Stimulated activated CD4-positive, alpha-beta T cell treated with anti-CD3 and anti-CD28 coated beads, Interleukin-1b, Interleukin-23, amount 100 ng/mL, for 24 hours (primary cell): ENCODE measurements around the gene CCRL2.
A peak's percentile ranks its signal among the peaks of the same experiment; 100 is the strongest.

ENCODE experiments used
- DNase-seq, 4 experiments: peaks; one replicate each; pipeline ENCODE4 v3.0.0-alpha.2; 2020; ENCODE audit warnings: low read depth in 4 of 4, low spot score in 1 of 4

CCRL2 gene, protein sequence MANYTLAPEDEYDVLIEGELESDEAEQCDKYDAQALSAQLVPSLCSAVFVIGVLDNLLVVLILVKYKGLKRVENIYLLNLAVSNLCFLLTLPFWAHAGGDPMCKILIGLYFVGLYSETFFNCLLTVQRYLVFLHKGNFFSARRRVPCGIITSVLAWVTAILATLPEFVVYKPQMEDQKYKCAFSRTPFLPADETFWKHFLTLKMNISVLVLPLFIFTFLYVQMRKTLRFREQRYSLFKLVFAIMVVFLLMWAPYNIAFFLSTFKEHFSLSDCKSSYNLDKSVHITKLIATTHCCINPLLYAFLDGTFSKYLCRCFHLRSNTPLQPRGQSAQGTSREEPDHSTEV

DNA sequence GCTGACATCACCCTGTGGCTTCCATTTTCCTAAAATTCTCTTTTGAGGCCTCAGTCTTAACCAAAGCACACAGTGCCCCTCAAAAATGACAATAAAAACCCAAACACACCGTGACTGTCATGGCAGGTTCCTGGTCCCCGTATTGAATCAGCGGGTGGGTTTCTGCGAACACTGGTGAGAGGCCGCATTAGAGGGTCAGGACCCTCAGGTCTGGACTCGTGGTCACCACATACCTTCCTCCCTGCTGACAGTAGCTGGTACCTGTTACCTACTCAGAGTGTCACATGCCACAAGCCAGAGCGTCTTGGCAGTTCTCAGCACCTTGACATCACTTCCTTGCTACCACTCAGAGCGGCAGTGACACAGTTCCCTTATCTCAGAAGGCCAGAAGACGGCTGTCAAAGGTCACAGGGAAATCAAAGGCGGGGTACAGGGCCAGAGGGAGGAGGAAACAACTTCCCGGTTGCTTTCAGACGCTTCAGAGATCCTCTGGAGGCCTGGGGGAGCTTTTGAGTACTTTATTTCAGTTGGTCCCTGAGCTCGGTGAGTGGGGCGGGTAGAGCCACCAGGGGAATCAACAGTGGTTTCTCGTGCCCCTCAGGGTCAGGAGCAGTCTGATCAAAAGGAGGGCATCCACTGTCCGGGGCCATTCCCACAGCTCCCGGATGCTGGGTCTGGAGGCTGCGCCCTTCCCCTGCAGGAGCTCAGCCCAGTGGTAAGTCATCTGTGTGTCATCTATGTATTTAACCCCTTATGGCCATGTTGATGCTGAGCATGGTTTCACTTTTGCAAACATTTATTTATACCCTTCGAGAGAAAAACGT, at the start of gene CCRL2, which contains the start of gene CCR5AS:
Gene CCRL2, plus strand, starts transcription at position 472 of the 824 bp plus-strand sequence. CDS start 821 bp downstream, outside the sequence.
Gene CCR5AS, minus strand, starts transcription at position 279 of the 824 bp plus-strand sequence.
- peak in 2 of 4 experiments; percentile 8 to 10 for DNase-seq

DNA sequence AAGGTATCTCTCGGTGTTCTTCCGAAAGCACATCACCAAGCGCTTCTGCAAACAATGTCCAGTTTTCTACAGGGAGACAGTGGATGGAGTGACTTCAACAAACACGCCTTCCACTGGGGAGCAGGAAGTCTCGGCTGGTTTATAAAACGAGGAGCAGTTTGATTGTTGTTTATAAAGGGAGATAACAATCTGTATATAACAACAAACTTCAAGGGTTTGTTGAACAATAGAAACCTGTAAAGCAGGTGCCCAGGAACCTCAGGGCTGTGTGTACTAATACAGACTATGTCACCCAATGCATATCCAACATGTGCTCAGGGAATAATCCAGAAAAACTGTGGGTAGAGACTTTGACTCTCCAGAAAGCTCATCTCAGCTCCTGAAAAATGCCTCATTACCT, 48.6 kb upstream of the CCRL2 start:
- DNase-seq, result no peak

DNA sequence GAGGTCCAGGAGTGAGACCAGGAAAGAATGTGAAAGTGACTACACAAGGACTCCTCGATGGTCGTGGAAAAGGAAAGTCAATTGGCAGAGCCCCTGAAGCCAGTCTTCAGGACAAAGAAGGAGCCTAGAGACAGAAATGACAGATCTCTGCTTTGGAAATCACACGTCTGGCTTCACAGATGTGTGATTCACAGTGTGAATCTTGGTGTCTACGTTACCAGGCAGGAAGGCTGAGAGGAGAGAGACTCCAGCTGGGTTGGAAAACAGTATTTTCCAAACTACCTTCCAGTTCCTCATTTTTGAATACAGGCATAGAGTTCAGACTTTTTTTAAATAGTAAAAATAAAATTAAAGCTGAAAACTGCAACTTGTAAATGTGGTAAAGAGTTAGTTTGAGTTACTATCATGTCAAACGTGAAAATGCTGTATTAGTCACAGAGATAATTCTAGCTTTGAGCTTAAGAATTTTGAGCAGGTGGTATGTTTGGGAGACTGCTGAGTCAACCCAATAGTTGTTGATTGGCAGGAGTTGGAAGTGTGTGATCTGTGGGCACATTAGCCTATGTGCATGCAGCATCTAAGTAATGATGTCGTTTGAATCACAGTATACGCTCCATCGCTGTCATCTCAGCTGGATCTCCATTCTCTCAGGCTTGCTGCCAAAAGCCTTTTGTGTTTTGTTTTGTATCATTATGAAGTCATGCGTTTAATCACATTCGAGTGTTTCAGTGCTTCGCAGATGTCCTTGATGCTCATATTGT, 47.1 kb upstream of the CCRL2 start:
- DNase-seq, result no peak

DNA sequence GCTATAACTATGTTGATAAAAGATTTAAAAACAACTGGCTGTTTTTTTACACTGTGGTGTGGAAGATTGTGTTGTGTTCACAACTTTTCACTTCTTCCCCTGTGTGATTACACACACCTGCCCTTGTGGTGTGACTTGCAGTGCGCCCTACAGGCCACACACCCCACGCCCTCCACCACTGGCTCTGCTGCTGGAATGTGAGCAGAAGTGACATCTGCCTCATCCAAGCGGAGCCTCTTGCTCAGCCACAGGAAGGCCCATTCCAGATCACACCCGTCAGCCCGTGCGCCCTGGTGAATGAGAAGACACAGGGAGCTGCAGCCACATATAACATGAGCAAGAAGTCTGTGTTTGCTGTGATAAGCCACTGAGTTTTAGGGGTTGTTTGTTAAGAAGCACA, 46.2 kb upstream of the CCRL2 start:
- no peak for DNase-seq

DNA sequence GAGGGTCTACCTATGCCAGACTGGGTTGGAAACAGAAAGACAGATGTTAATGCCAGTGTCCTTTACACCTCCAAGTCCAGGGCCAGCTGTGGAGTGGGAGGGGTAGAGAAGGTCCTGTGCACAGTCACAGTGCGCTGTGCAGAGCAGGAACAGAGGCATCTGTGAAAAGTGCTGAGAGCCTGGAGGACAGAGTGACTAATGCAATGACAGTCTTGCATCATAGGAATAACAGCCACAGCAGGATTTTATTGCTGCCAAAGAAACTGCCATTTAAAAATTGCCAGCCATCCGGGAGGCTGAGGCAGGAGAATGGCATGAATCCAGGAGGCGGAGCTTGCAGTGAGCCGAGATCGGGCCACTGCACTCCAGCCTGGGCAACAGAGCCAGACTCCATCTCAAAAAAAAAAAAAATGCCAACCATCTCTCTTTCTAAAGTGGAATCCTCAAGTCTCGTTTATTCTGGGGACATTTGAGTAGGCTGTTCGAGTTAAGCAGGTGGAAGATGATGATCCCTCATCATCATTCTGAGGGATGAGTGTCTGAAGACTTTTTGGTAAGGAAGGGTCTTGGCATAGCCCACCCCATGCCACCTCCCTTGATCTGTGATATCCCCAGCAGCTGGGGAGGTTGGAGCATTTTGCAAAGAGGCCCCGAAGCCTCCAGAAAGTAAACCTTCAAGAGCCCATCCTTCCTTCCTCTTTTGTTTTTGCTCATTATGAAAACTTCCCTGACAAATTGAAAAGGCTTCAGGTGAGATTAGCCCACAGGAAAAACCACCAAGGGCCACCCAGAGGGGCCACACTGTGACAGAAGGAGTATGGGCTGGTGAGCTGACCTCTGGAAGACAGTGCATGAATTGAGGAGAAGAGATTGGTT, 45.4 kb upstream of the CCRL2 start:
- DNase-seq, result no peak

DNA sequence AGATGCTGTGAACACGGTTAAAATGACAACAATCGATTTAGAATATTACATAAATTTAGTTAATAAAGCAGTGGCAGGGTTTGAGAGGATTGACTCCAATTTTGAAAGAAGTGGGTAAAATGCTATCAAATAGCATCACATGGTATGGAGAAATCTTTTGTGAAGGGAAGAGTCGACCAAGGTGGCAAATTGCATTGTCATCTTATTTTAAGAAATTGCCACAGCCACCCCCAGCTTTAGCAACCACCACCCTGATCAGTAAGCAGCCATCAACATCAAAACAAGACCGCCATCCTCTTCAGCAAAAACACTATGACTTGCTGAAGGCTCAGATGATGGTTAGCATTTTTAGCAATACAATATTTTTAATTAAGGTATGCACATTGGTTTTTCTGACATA, 42.0 kb upstream of the CCRL2 start:
- no peak for DNase-seq

DNA sequence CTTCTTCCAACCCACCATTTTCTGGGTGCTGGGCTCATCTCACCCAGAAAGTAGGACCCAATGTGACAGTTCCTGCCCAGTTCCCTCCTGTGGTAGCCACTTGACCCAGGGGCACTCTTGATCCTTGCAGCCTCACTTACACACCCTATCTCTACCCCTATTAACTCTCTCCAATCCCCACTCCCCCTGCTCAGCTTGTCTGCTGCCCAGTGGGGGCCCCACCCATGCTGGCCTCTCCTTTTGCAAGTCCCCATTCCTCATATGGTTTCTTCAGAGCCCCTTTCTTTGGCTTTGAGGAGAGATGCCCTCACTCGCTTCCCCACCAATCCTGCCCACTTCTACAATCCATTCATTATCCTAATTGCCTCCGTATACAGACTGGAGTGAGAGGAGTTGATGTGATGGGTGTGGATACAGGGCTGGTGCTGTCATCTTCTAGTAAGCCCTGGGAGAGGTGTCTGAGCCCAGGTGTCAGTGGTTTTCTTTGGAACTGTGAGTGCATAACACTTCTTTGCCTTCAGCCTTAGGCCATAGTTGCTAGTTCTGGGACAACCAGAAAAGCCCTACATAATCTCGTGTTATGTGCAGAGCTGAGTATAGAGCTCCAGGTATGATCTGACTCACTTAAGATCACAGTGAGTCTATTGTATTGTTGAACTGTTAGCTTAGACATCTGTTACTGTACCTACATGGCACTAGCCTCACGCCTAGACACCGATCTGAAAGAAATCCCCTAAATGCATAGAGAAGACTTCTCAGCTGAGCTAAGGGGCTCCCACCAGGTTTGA, 41.1 kb upstream of the CCRL2 start:
- no peak for DNase-seq

DNA sequence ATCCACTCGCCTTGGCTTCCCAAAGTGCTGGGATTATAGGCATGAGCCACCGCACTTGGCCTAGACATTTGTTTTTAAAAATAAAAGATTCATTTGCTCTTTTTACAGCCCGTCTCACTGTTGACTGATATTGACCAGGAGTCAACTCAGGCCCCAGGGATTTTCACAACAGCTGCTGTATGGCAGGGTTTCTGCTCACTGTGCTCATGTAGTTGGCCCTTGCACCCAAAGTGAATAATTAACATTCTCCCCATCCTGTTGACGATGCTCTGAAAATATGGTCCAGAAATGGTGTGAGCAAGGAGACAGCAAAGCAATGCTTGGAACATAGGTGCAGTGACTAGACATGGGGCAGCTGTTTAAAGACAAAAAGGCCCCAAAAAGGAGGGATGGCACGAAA, 39.2 kb upstream of the CCRL2 start:
- no peak for DNase-seq

DNA sequence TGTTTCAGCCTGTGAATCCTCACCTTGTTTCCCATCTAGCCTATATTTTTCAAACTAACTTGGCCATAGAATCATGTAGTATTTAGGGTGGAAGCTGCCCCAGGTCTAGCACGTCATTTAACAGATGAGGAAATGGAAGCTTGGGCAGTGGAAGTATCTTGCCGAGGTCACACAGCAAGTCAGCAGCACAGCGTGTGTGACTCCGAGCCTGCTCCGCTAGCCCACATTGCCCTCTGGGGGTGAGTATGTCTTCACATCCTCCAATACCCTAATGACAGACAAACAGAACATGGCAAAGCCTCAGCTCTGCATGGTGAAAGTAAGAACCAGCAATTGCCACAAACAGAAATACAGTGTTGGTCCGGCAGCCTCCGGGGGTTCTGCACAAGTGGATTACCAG, 38.5 kb upstream of the CCRL2 start:
- peak in 1 of 4 experiments; percentile 37 for DNase-seq

DNA sequence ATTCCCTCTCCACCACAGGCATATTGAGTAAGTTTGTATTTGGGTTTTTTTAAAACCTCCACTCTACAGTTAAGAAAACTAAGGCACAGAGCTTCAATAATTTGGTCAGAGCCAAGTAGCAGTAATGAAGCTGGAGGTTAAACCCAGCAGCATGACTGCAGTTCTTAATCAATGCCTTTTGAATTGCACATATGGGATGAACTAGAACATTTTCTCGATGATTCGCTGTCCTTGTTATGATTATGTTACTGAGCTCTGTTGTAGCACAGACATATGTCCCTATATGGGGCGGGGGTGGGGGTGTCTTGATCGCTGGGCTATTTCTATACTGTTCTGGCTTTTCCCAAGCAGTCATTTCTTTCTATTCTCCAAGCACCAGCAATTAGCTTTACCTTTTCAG, 37.9 kb upstream of the CCRL2 start:
- no peak for DNase-seq

DNA sequence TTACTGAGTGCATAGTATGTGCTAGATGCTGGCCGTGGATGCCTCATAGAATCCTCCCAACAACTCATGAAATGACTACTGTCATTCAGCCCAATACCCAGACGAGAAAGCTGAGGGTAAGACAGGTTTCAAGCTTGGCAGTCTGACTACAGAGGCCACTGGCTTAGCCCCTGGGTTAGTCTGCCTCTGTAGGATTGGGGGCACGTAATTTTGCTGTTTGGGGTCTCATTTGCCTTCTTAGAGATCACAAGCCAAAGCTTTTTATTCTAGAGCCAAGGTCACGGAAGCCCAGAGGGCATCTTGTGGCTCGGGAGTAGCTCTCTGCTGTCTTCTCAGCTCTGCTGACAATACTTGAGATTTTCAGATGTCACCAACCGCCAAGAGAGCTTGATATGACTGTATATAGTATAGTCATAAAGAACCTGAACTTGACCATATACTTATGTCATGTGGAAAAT, 37.4 kb upstream of the CCRL2 start:
- DNase-seq, result peak in 1 of 4 experiments; percentile 25

DNA sequence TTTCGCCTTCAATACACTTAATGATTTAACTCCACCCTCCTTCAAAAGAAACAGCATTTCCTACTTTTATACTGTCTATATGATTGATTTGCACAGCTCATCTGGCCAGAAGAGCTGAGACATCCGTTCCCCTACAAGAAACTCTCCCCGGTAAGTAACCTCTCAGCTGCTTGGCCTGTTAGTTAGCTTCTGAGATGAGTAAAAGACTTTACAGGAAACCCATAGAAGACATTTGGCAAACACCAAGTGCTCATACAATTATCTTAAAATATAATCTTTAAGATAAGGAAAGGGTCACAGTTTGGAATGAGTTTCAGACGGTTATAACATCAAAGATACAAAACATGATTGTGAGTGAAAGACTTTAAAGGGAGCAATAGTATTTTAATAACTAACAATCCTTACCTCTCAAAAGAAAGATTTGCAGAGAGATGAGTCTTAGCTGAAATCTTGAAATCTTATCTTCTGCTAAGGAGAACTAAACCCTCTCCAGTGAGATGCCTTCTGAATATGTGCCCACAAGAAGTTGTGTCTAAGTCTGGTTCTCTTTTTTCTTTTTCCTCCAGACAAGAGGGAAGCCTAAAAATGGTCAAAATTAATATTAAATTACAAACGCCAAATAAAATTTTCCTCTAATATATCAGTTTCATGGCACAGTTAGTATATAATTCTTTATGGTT, 36.1 kb upstream of the CCRL2 start, which contains the start of gene CCR5:
Gene CCR5, plus strand, starts transcription at position 108 of the 680 bp plus-strand sequence. CDS start 1,957 bp downstream, outside the sequence.
- no peak for DNase-seq

DNA sequence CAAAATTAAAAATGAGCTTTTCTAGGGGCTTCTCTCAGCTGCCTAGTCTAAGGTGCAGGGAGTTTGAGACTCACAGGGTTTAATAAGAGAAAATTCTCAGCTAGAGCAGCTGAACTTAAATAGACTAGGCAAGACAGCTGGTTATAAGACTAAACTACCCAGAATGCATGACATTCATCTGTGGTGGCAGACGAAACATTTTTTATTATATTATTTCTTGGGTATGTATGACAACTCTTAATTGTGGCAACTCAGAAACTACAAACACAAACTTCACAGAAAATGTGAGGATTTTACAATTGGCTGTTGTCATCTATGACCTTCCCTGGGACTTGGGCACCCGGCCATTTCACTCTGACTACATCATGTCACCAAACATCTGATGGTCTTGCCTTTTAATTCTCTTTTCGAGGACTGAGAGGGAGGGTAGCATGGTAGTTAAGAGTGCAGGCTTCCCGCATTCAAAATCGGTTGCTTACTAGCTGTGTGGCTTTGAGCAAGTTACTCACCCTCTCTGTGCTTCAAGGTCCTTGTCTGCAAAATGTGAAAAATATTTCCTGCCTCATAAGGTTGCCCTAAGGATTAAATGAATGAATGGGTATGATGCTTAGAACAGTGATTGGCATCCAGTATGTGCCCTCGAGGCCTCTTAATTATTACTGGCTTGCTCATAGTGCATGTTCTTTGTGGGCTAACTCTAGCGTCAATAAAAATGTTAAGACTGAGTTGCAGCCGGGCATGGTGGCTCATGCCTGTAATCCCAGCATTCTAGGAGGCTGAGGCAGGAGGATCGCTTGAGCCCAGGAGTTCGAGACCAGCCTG, 35.3 kb upstream of the CCRL2 start:
- DNase-seq, result no peak

DNA sequence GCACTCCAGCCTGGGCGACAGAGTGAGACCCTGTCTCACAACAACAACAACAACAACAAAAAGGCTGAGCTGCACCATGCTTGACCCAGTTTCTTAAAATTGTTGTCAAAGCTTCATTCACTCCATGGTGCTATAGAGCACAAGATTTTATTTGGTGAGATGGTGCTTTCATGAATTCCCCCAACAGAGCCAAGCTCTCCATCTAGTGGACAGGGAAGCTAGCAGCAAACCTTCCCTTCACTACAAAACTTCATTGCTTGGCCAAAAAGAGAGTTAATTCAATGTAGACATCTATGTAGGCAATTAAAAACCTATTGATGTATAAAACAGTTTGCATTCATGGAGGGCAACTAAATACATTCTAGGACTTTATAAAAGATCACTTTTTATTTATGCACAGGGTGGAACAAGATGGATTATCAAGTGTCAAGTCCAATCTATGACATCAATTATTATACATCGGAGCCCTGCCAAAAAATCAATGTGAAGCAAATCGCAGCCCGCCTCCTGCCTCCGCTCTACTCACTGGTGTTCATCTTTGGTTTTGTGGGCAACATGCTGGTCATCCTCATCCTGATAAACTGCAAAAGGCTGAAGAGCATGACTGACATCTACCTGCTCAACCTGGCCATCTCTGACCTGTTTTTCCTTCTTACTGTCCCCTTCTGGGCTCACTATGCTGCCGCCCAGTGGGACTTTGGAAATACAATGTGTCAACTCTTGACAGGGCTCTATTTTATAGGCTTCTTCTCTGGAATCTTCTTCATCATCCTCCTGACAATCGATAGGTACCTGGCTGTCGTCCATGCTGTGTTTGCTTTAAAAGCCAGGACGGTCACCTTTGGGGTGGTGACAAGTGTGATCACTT, 34.3 kb upstream of the CCRL2 start:
- DNase-seq, result no peak

DNA sequence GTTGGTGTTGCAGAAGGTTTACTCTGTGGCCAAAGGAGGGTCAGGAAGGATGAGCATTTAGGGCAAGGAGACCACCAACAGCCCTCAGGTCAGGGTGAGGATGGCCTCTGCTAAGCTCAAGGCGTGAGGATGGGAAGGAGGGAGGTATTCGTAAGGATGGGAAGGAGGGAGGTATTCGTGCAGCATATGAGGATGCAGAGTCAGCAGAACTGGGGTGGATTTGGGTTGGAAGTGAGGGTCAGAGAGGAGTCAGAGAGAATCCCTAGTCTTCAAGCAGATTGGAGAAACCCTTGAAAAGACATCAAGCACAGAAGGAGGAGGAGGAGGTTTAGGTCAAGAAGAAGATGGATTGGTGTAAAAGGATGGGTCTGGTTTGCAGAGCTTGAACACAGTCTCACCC, 32.3 kb upstream of the CCRL2 start:
- no peak for DNase-seq

DNA sequence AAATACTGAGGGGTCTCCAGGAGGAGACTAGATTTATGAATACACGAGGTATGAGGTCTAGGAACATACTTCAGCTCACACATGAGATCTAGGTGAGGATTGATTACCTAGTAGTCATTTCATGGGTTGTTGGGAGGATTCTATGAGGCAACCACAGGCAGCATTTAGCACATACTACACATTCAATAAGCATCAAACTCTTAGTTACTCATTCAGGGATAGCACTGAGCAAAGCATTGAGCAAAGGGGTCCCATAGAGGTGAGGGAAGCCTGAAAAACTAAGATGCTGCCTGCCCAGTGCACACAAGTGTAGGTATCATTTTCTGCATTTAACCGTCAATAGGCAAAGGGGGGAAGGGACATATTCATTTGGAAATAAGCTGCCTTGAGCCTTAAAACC, 31.8 kb upstream of the CCRL2 start:
- no peak for DNase-seq

DNA sequence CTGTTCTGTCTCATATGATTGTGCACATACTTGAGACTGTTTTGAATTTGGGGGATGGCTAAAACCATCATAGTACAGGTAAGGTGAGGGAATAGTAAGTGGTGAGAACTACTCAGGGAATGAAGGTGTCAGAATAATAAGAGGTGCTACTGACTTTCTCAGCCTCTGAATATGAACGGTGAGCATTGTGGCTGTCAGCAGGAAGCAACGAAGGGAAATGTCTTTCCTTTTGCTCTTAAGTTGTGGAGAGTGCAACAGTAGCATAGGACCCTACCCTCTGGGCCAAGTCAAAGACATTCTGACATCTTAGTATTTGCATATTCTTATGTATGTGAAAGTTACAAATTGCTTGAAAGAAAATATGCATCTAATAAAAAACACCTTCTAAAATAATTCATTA, 31.2 kb upstream of the CCRL2 start:
- DNase-seq, result no peak
